Measurements from ENCODE around the gene FARP1. TPM values are rescaled to one million over a fixed set of nuclear protein-coding genes. Genes with fewer than 3 reads are reported as not detected.

Gene FARP1
- total and polyA plus RNA-seq, 10 of the 15 experiments (the other 5 are each of a cell fraction or from before 2014, with no cell fraction given): 0.17 to 6.9 (median 0.68) TPM

DNA sequence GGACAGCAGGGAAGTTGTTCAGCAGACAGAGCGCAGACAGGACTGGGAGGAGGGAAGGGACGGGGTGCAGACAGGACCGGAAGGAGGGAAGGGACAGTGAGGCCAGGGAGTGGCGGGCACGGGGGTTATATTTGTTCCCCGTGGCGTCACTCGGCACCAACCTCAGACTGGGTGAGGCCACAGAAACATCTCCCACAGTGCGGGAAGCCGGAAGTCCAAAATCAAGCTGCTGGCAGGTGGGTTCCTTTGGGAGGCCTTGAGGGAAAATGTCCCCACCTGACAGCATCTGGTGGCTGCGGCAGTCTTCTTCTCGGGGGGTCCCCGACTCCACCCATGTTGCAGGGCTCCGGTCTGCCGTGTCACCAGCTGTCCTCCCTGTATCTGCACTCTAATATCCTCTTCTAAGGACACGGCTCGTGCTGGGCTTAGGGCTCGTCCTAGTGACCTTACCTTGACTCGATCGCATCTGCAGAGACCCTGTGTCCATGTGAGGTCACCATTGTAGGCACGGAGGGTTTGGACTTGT is 301.0 kb downstream of the FARP1 start:
- ATAC-seq: no peak
- intact Hi-C loops (cut with micrococcal nuclease; ENCODE audit: unreplicated experiment): loop anchor here (2.0 kb wide), 1 partner anchor 399 kb away; no protein-coding TSS in a partner anchor
- in situ Hi-C loops (cut with MboI): loop anchor here (10.0 kb wide), 2 partner anchors 401 to 589 kb away; no protein-coding TSS in a partner anchor

GRCh38 chr13:98444381-98444780 is 301.5 kb downstream of the FARP1 start:
- Histone ChIP-seq H3K27ac (ENCODE audit: control insufficient read depth, insufficient read depth) (no peak overlapping the region), H3K9me3 (replicated peaks; ENCODE audit: control insufficient read depth, insufficient read depth, low read length) (no peaks in the 10 kb centered on the region), H3K9ac (ENCODE audit: control insufficient read depth, insufficient read depth, low read length) (no peak overlapping the region), H3K79me2 (ENCODE audit: control insufficient read depth, insufficient read depth, low read length) (no peaks in the 10 kb centered on the region), H3K4me2 (ENCODE audit: control insufficient read depth, insufficient read depth) (no peak overlapping the region), H3K4me3 (no peak overlapping the region), H3K4me1 (ENCODE audit: control insufficient read depth, insufficient read depth, low read length) (peaks cover 6% of the 10 kb centered on the region), H3K36me3 (ENCODE audit: control insufficient read depth in 2 of 2, insufficient read depth in 2 of 2, low read length in 1 of 2) (no peaks in the 10 kb centered on the region; a peak in 3 of 4 replicates), H3K27me3 (replicated peaks in 1 of 2; ENCODE audit: control insufficient read depth in 2 of 2, insufficient read depth in 2 of 2, low read length in 1 of 2) (no peaks in the 10 kb centered on the region), H2AFZ (ENCODE audit: control insufficient read depth, low read depth, low read length) (no peak overlapping the region), H4K20me1 (ENCODE audit: control insufficient read depth, insufficient read depth) (no peaks in the 10 kb centered on the region)
- POLR2A ChIA-PET: no interaction called here
- in situ Hi-C loops (cut with MboI) (loop anchor here (10.0 kb wide), 2 partner anchors 400 to 590 kb away; no protein-coding TSS in a partner anchor), intact Hi-C loops (cut with micrococcal nuclease; ENCODE audit: unreplicated experiment) (loop anchor here (2.0 kb wide), 1 partner anchor 398 kb away; no protein-coding TSS in a partner anchor)
- ATAC-seq (no peak), DNase-seq (ENCODE audit: low read depth, low spot score) (no peak), FAIRE-seq (no peak)
- SMC1A ChIA-PET (ENCODE audit: uncharacterized antibody, unreplicated experiment): interaction anchor here (1.0 to 4.8 kb wide), 9 partner anchors 22 to 306 kb away, joined by 3 to 66 read pairs (median 7); no protein-coding TSS in a partner anchor
- TF ChIP-seq JUNB (IDR thresholded peaks at IDR 0.05) (no peak), SMAD1 (IDR thresholded peaks at IDR 0.05; ENCODE audit: low read depth, partially characterized antibody) (no peak), IKZF1 (conservative IDR thresholded peaks at IDR 0.05) (no peak), FOXK2 (IDR thresholded peaks at IDR 0.05) (no peak), YY1 (IDR thresholded peaks at IDR 0.05; ENCODE audit: low read depth, low read length) (no peak), ZNF384 (IDR thresholded peaks at IDR 0.05; ENCODE audit: borderline replicate concordance, low read depth, low read length) (no peak), RFX5 (IDR thresholded peaks at IDR 0.05; ENCODE audit: low read depth, low read length) (no peak), ESRRA (IDR thresholded peaks at IDR 0.05; ENCODE audit: low read length) (no peak), NR2F1 (conservative IDR thresholded peaks at IDR 0.05) (no peak), FOXM1 (IDR thresholded peaks at IDR 0.05; ENCODE audit: low read depth, low read length) (no peak), SREBF2 (IDR thresholded peaks at IDR 0.05; ENCODE audit: low read length) (no peak)
- TF ChIP-seq, protein P1, sequence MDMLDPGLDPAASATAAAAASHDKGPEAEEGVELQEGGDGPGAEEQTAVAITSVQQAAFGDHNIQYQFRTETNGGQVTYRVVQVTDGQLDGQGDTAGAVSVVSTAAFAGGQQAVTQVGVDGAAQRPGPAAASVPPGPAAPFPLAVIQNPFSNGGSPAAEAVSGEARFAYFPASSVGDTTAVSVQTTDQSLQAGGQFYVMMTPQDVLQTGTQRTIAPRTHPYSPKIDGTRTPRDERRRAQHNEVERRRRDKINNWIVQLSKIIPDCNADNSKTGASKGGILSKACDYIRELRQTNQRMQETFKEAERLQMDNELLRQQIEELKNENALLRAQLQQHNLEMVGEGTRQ (IDR thresholded peaks at IDR 0.05; ENCODE audit: borderline replicate concordance, low read depth, low read length): no peak
- TF ChIP-seq, protein P2, sequence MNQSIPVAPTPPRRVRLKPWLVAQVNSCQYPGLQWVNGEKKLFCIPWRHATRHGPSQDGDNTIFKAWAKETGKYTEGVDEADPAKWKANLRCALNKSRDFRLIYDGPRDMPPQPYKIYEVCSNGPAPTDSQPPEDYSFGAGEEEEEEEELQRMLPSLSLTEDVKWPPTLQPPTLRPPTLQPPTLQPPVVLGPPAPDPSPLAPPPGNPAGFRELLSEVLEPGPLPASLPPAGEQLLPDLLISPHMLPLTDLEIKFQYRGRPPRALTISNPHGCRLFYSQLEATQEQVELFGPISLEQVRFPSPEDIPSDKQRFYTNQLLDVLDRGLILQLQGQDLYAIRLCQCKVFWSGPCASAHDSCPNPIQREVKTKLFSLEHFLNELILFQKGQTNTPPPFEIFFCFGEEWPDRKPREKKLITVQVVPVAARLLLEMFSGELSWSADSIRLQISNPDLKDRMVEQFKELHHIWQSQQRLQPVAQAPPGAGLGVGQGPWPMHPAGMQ (IDR thresholded peaks at IDR 0.05; ENCODE audit: borderline replicate concordance): no peak
- WGBS (ENCODE audit: insufficient coverage, insufficient replicate concordance, low lambda C conversion rate, missing lambda C conversion rate): 73% methylated on average over 16 of the region's 16 CpGs
- RAD21 ChIA-PET (ENCODE audit: unreplicated experiment): interaction anchor here (1.1 to 4.8 kb wide), 10 partner anchors 34 to 411 kb away, joined by 3 to 89 read pairs (median 5); no protein-coding TSS in a partner anchor
- CTCF ChIA-PET: interaction anchor here (1.1 to 9.1 kb wide), 18 partner anchors 10 to 588 kb away, joined by 3 to 135 read pairs (median 5); no protein-coding TSS in a partner anchor
- no TSS peak for BruUV-seq (replicated peaks)

More for the DNA sequence above, 301.0 kb downstream of the FARP1 start:
- no peak for FAIRE-seq
- no peak for TF ChIP-seq JUND (IDR thresholded peaks at IDR 0.05; ENCODE audit: low read depth, low read length)
- TF ChIP-seq MYB (IDR thresholded peaks at IDR 0.05; ENCODE audit: borderline replicate concordance, low read depth, low read length): no peak
- TF ChIP-seq CHD2 (IDR thresholded peaks at IDR 0.05; ENCODE audit: borderline replicate concordance, low read depth, low read length): no peak
- H3K79me2 ChIP-seq (ENCODE audit: control insufficient read depth, insufficient read depth, low read length): no peaks in the 10 kb centered on the region
- WGBS (ENCODE audit: insufficient coverage, insufficient replicate concordance, low lambda C conversion rate, missing lambda C conversion rate): 87% methylated on average over 17 of the region's 21 CpGs
- H2AFZ ChIP-seq (ENCODE audit: control insufficient read depth, low read depth, low read length): no peak overlapping the region
- H3K27ac ChIP-seq (ENCODE audit: control insufficient read depth, insufficient read depth): no peak overlapping the region
- no peak overlapping the region for H3K9ac ChIP-seq (ENCODE audit: control insufficient read depth, insufficient read depth, low read length)
- H3K4me2 ChIP-seq (ENCODE audit: control insufficient read depth, insufficient read depth): no peak overlapping the region
- no peaks in the 10 kb centered on the region for H3K9me3 ChIP-seq (replicated peaks; ENCODE audit: control insufficient read depth, insufficient read depth, low read length)
- POLR2A ChIA-PET: no interaction called here
- RAD21 ChIA-PET (ENCODE audit: unreplicated experiment): interaction anchor here (2.1 to 4.8 kb wide), 2 partner anchors 209 kb away, joined by 8 to 89 read pairs; no protein-coding TSS in a partner anchor
- no peak overlapping the region for H3K4me3 ChIP-seq
- CTCF ChIA-PET: interaction anchor here (1.9 to 9.1 kb wide), 5 partner anchors 34 to 588 kb away, joined by 5 to 135 read pairs (median 14); no protein-coding TSS in a partner anchor
- no peak for DNase-seq (ENCODE audit: low read depth, low spot score)
- peaks cover 6% of the 10 kb centered on the region for H3K4me1 ChIP-seq (ENCODE audit: control insufficient read depth, insufficient read depth, low read length)
- no TSS peak for BruUV-seq (replicated peaks)
- SMC1A ChIA-PET (ENCODE audit: uncharacterized antibody, unreplicated experiment): interaction anchor here (1.9 to 4.8 kb wide), 3 partner anchors 127 to 222 kb away, joined by 8 to 66 read pairs (median 12); no protein-coding TSS in a partner anchor
- no peaks in the 10 kb centered on the region for H4K20me1 ChIP-seq (ENCODE audit: control insufficient read depth, insufficient read depth)
- no peaks in the 10 kb centered on the region; a peak in 2 of 4 replicates for H3K36me3 ChIP-seq (ENCODE audit: control insufficient read depth in 2 of 2, insufficient read depth in 2 of 2, low read length in 1 of 2)
- H3K27me3 ChIP-seq (replicated peaks in 1 of 2; ENCODE audit: control insufficient read depth in 2 of 2, insufficient read depth in 2 of 2, low read length in 1 of 2): no peaks in the 10 kb centered on the region
